Measurements from ENCODE around the gene FURIN.

DNA sequence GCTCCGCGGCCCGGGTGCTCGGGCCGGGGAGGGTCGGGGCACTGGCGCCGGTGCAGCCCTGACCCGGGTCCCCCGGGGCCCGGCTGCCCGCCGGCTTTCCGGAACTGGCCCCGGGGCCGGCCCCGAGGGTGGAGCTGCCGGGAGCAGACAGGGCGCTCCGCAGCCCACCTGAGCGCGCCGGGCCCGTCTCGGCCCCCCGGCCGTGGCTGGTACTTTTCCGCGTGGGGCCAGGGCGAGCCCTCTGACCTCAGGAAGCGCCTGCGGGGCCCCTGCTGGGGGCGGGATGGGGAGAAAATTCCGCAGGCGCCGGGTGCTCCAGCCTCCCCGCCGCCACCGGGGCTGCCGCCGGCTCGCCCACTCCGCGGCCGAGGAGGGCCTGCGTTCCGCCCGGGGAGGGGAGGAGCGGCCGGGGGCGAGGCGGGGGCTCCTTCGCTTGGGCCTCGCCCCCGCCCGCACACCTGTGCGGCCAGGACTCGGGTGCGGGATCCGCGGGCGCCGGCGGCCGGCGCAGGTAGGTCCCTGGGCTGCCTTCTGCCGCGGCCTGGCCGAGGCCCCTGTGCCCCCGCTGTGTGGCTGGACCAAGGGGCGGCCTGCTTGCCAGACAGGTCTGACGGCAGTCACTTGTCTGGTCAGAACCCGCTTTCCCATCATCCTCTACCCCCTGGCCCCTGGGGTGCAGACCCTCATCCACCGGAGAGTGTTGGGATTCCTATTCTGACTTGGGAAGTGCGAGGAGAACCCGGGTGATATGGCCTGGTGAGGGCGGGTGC lies 3.5 kb downstream of the FURIN start:
- TF ChIP-seq CTCF (conservative IDR thresholded peaks at IDR 0.05; ENCODE audit: low read depth, low read length) (no peak), CEBPB (IDR thresholded peaks at IDR 0.05; ENCODE audit: low read depth, low read length) (no peak), ELK1 (IDR thresholded peaks at IDR 0.05; ENCODE audit: borderline replicate concordance, low read depth, low read length) (no peak), MAZ (IDR thresholded peaks at IDR 0.05; ENCODE audit: borderline replicate concordance, low read depth, low read length) (peak; percentile 41; the same call in 1 of the 2 replicates), CHD1 (IDR thresholded peaks at IDR 0.05; ENCODE audit: low read depth, low read length) (no peak), MAFK (IDR thresholded peaks at IDR 0.05; ENCODE audit: low read depth, low read length) (no peak), POLR2A (IDR thresholded peaks at IDR 0.05; ENCODE audit: low read depth, low read length) (no peak; the same call in 1 of the 2 replicates)

Data from IMR-90 (cell line).